GM21381 (cell line): ENCODE measurements around the gene NOS1AP.

Experiments used
- ATAC-seq: cut with Tn5 transposase; IDR thresholded peaks from one replicate; pipeline ENCODE4 v1.9.1; 2021; ENCODE audit warnings: mild to moderate bottlenecking, moderate library complexity; ENCODE audit not compliant: unreplicated experiment

Gene NOS1AP

GRCh38 chr1:162240577-162240976 is 171.1 kb downstream of the NOS1AP start:
- ATAC-seq: no peak

GRCh38 chr1:162242804-162243203 is 173.3 kb downstream of the NOS1AP start:
- no peak for ATAC-seq

- ATAC-seq: no peak
Observed at GRCh38 chr1:162248854-162249535, 179.5 kb downstream of the NOS1AP start.

GRCh38 chr1:162250004-162250730 is 180.7 kb downstream of the NOS1AP start:
- no peak for ATAC-seq

- ATAC-seq: no peak
Observed at GRCh38 chr1:162251102-162251501, 181.6 kb downstream of the NOS1AP start.

GRCh38 chr1:162252214-162252613 is 182.7 kb downstream of the NOS1AP start:
- ATAC-seq: no peak

- ATAC-seq: no peak
Observed at GRCh38 chr1:162253790-162254189, 184.3 kb downstream of the NOS1AP start.

- ATAC-seq: no peak
Observed at GRCh38 chr1:162256287-162256686, 186.8 kb downstream of the NOS1AP start.

- no peak for ATAC-seq
Observed at GRCh38 chr1:162258394-162258793, 188.9 kb downstream of the NOS1AP start.

- ATAC-seq: no peak
Observed at GRCh38 chr1:162259894-162260455, 190.5 kb downstream of the NOS1AP start.

GRCh38 chr1:162264108-162264507 is 194.6 kb downstream of the NOS1AP start:
- ATAC-seq: no peak

GRCh38 chr1:162265983-162266382 is 196.5 kb downstream of the NOS1AP start:
- no peak for ATAC-seq

- ATAC-seq: no peak
Observed at GRCh38 chr1:162270016-162270770, 200.7 kb downstream of the NOS1AP start.

GRCh38 chr1:162271972-162272371 is 202.5 kb downstream of the NOS1AP start:
- no peak for ATAC-seq

- no peak for ATAC-seq
Observed at GRCh38 chr1:162272419-162272818, 202.9 kb downstream of the NOS1AP start.

GRCh38 chr1:162275622-162276175 is 206.2 kb downstream of the NOS1AP start:
- ATAC-seq: no peak

- no peak for ATAC-seq
Observed at GRCh38 chr1:162276493-162276892, 207.0 kb downstream of the NOS1AP start.

GRCh38 chr1:162279136-162279498 is 209.6 kb downstream of the NOS1AP start:
- ATAC-seq: no peak

- ATAC-seq: no peak
Observed at GRCh38 chr1:162281426-162281825, 211.9 kb downstream of the NOS1AP start.

- no peak for ATAC-seq
Observed at GRCh38 chr1:162283657-162284056, 214.2 kb downstream of the NOS1AP start.
